Smooth muscle cell (in vitro differentiated cells): ENCODE results near the gene SLC45A3. TPM values are rescaled to one million over a fixed set of nuclear protein-coding genes. Genes with fewer than 3 reads are reported as not detected.

Source experiments
- DNase-seq: peaks from one replicate; lab custom pipeline; 2025; ENCODE audit not compliant: unreplicated experiment; lab: John Stamatoyannopoulos, UW
- H2AFZ ChIP-seq: fragments of 200-600 bp; sonication (generic); 2 replicates; pipeline ENCODE4 v1.6.0; 2016; ENCODE audit warnings: antibody characterized with exemption, low read depth, mild to moderate bottlenecking
- H3F3A ChIP-seq: fragments of 200-600 bp; sonication (generic); 2 replicates; pipeline ENCODE4 v1.6.0; 2017; ENCODE audit warnings: antibody characterized with exemption, low read depth
- H3K27ac ChIP-seq: fragments of 200-600 bp; sonication (generic); 2 replicates; pipeline ENCODE4 v1.5.1; 2016; ENCODE audit warnings: low read depth, mild to moderate bottlenecking
- H3K27me3 ChIP-seq: fragments of 200-600 bp; sonication (generic); 2 replicates; pipeline ENCODE4 v1.6.1; 2016; ENCODE audit warnings: low read depth, mild to moderate bottlenecking
- H3K36me3 ChIP-seq: fragments of 200-600 bp; sonication (generic); 2 replicates; pipeline ENCODE4 v1.5.1; 2016; ENCODE audit warnings: low read depth
- H3K4me1 ChIP-seq: fragments of 200-600 bp; sonication (generic); 2 replicates; pipeline ENCODE4 v1.5.1; 2016; ENCODE audit warnings: low read depth
- H3K4me2 ChIP-seq: fragments of 200-600 bp; sonication (generic); 2 replicates; pipeline ENCODE4 v1.6.0; 2016; ENCODE audit warnings: mild to moderate bottlenecking
- H3K4me3 ChIP-seq: fragments of 200-600 bp; sonication (generic); 2 replicates; pipeline ENCODE4 v1.5.1; 2016; ENCODE audit warnings: mild to moderate bottlenecking
- H3K79me2 ChIP-seq: fragments of 200-600 bp; sonication (generic); 2 replicates; pipeline ENCODE4 v1.6.0; 2016; ENCODE audit warnings: low read depth, mild to moderate bottlenecking
- H3K9ac ChIP-seq: fragments of 200-600 bp; sonication (generic); 2 replicates; pipeline ENCODE4 v1.6.0; 2016; ENCODE audit warnings: low read depth
- H3K9me3 ChIP-seq: fragments of 200-600 bp; sonication (generic); replicated peaks from 2 replicates; pipeline ENCODE4 v1.5.1; 2016; ENCODE audit warnings: low read depth
- H4K20me1 ChIP-seq: fragments of 200-600 bp; sonication (generic); 2 replicates; pipeline ENCODE4 v1.6.0; 2016; ENCODE audit warnings: low read depth
- CTCF ChIP-seq: fragments of 200-600 bp; sonication (generic); IDR thresholded peaks from 2 replicates; pipeline ENCODE4 v1.5.1; 2017; ENCODE audit warnings: borderline replicate concordance, mild to moderate bottlenecking, antibody characterized with exemption; ENCODE audit not compliant: insufficient read depth, poor library complexity, severe bottlenecking
- WGBS: methylation state at CpG from one replicate; pipeline ENCODE4 v1.1.7; 2016; ENCODE audit warnings: low lambda C conversion rate; 5-methylcytosine and 5-hydroxymethylcytosine counted together
- polyA plus RNA-seq: library from polyadenylated mRNA; unstranded; fragments of >200 nt; fragmentation: Nextera tagmentation; extraction: Ambion mirVana; gene quantifications from 2 replicates; pipeline ENCODE4 v1.2.1, GENCODE V29; 2016
- small RNA-seq: library from RNA; depleted of rRNA; stranded (forward); fragments of <200 nt; gene quantifications from one replicate; pipeline ENCODE3, GENCODE V24; 2014
- total RNA-seq: library from RNA; depleted of rRNA; stranded (reverse); fragments of >200 nt; gene quantifications from 2 replicates; pipeline ENCODE4 v1.2.3, GENCODE V29; 2014

The SLC45A3 gene
- total and polyA plus RNA-seq, 2 experiments from 2014 or later = 3.1 to 4.9 TPM

DNA sequence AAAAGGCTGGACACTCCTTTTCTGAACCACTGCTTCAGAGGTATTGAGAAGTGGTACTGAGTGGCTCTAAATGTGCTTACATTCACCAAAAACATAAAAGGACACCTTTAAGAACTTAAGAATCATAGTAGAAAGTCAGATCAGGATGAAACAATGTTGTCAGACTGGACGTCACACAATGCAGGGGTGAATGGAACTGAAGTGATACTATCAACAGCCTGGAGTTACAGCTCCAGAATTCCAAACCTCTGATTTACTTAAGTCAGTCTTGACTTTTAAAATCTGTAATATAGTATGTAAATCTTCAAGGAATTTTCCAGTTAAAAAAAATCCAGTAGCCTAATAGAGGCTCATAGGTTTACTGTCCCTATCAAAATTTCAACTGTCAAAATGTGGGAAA, 67.8 kb downstream of the SLC45A3 start:
- Histone ChIP-seq H3K9me3 (no peaks in the 10 kb centered on the region), H3K4me3 (no peak overlapping the region), H3K79me2 (peaks cover 16% of the 10 kb centered on the region), H2AFZ (no peak overlapping the region), H3K4me2 (no peak overlapping the region), H3K36me3 (no peaks in the 10 kb centered on the region), H3K9ac (no peak overlapping the region), H4K20me1 (peaks cover 18% of the 10 kb centered on the region), H3F3A (no peaks in the 10 kb centered on the region), H3K4me1 (no peaks in the 10 kb centered on the region), H3K27ac (peak overlapping the region; percentile 73), H3K27me3 (no peaks in the 10 kb centered on the region)
- 58% methylated on average over 1 of the region's 1 CpG for WGBS
- TF ChIP-seq CTCF = no peak
- DNase-seq = no peak

DNA sequence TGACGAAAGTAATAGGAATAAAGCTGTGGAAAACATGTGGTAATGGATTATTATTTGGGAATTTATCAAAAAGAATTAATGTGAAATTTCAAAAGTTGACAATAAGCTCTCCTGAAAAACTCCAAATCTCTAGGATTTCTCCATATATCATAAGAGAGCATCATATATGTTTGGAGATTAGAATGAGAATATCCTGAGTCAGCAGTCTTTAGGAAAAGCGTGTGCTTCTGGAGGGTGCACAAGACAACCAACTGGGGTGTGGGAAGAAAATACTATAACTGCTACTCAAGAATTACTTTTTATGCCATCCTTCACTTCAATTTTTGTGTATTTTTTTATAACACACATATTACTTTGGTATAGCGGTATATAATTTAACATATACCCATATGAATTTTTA, 68.2 kb downstream of the SLC45A3 start:
- TF ChIP-seq CTCF = no peak
- 86% methylated on average over 3 of the region's 3 CpGs for WGBS
- Histone ChIP-seq H3K36me3 (no peaks in the 10 kb centered on the region), H3K9ac (no peak overlapping the region), H3K4me3 (no peak overlapping the region), H3K4me1 (no peaks in the 10 kb centered on the region), H3F3A (no peaks in the 10 kb centered on the region), H3K9me3 (no peaks in the 10 kb centered on the region), H3K27ac (peak overlapping the region; percentile 73), H2AFZ (no peak overlapping the region), H3K4me2 (no peak overlapping the region), H4K20me1 (peaks cover 18% of the 10 kb centered on the region), H3K79me2 (peaks cover 15% of the 10 kb centered on the region), H3K27me3 (no peaks in the 10 kb centered on the region)
- DNase-seq = no peak

- peak overlapping the region; percentile 12 for H3K4me2 ChIP-seq
- peak overlapping the region; percentile 73 for H3K27ac ChIP-seq
- 76% methylated on average over 3 of the region's 3 CpGs for WGBS
- no peaks in the 10 kb centered on the region for H3K4me1 ChIP-seq
- H3K9ac ChIP-seq = no peak overlapping the region
- no peak for DNase-seq
- H3K79me2 ChIP-seq = peaks cover 13% of the 10 kb centered on the region
- TF ChIP-seq CTCF = no peak
- H3K4me3 ChIP-seq = no peak overlapping the region
- no peaks in the 10 kb centered on the region for H3F3A ChIP-seq
- peaks cover 18% of the 10 kb centered on the region for H4K20me1 ChIP-seq
- no peaks in the 10 kb centered on the region for H3K36me3 ChIP-seq
- H2AFZ ChIP-seq = no peak overlapping the region
- no peaks in the 10 kb centered on the region for H3K27me3 ChIP-seq
- no peaks in the 10 kb centered on the region for H3K9me3 ChIP-seq
Measured at GRCh38 chr1:205610901-205611466, 69.3 kb downstream of the SLC45A3 start.

DNA sequence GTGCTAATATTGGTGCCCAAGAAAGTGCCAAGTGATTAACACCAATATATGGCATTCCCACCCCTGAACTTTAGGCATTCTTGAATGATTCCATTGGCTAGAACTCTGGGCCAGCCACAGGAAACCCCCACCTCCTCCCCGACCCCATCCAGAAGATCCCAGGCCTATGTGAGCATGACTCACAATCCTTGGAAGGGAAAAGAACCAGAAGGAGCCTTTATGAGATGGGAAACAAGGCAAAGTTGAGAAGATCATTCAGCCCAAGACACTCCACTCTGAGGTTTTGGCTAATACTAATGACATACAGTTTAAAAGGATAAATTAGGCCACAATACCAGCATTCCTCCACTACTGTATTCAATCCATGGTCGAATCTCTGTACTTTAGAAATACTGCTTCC, 70.3 kb downstream of the SLC45A3 start:
- Histone ChIP-seq H3K36me3 (no peaks in the 10 kb centered on the region), H3K79me2 (peaks cover 13% of the 10 kb centered on the region), H3K4me3 (no peak overlapping the region), H3K4me1 (no peaks in the 10 kb centered on the region), H2AFZ (no peak overlapping the region), H3K9me3 (no peaks in the 10 kb centered on the region), H3F3A (no peaks in the 10 kb centered on the region), H3K4me2 (no peak overlapping the region), H4K20me1 (peaks cover 18% of the 10 kb centered on the region), H3K27ac (peak overlapping the region; percentile 73), H3K27me3 (no peaks in the 10 kb centered on the region), H3K9ac (no peak overlapping the region)
- 28% methylated on average over 2 of the region's 2 CpGs for WGBS
- no peak for DNase-seq
- TF ChIP-seq CTCF = no peak

Small RNA genes lying within 50 kb of the gene (small RNA-seq; reads per million reads assigned to genes)
- not detected for gene RF00017

Other genes with a start within 250 kb of the SLC45A3 start
- gene BLACAT1, start 224.5 kb downstream of the SLC45A3 start, total RNA-seq = 1.3 and 3.9 TPM in 2 replicates
- gene BLACAT1, start 224.5 kb downstream of the SLC45A3 start, polyA plus RNA-seq = 0.72 and 2.8 TPM in 2 replicates
- gene CDK18, start 175.8 kb downstream of the SLC45A3 start, total RNA-seq = 3.5 and 6.1 TPM in 2 replicates
- 6.1 and 10.0 TPM in 2 replicates for gene CDK18, start 175.8 kb downstream of the SLC45A3 start, polyA plus RNA-seq
- gene ELK4, start 48.5 kb downstream of the SLC45A3 start, total RNA-seq = 15.5 and 16.6 TPM in 2 replicates
- gene ELK4, start 48.5 kb downstream of the SLC45A3 start, polyA plus RNA-seq = 3.6 and 3.7 TPM in 2 replicates
- 139 and 179 TPM in 2 replicates for gene NUCKS1, start 69.7 kb upstream of the SLC45A3 start, total RNA-seq
- 29.1 and 30.9 TPM in 2 replicates for gene NUCKS1, start 69.7 kb upstream of the SLC45A3 start, polyA plus RNA-seq
- gene RAB29, start 95.0 kb upstream of the SLC45A3 start, total RNA-seq = 1.7 and 4.1 TPM in 2 replicates
- 4.1 and 4.5 TPM in 2 replicates for gene RAB29, start 95.0 kb upstream of the SLC45A3 start, polyA plus RNA-seq
- gene SLC41A1, start 132.7 kb upstream of the SLC45A3 start, total RNA-seq = 22.8 and 23.2 TPM in 2 replicates
- 17.8 and 22.3 TPM in 2 replicates for gene SLC41A1, start 132.7 kb upstream of the SLC45A3 start, polyA plus RNA-seq
- gene PM20D1, start 169.6 kb upstream of the SLC45A3 start, total RNA-seq = not detected in 2 replicates
- gene PM20D1, start 169.6 kb upstream of the SLC45A3 start, polyA plus RNA-seq = 0.17 TPM in 1 of 2 replicates, not detected in the other